SIG-M5 treated with dmso at 0.1 percent for 504 hours (cell line): ENCODE measurements around the gene SIM2.
"Not testable (repeated sequence)": the region's sequence is repeated elsewhere in the genome, so short reads cannot be mapped to it uniquely, and the experiment has no call there.

ENCODE experiments used
- DNase-seq: peaks from one replicate; lab custom pipeline; 2025; ENCODE audit not compliant: unreplicated experiment; lab: John Stamatoyannopoulos, UW

The SIM2 gene

GRCh38 chr21:36698981-36699545, at the start of gene SIM2:
Gene SIM2, plus strand, starts transcription at chr21:36699115. Its CDS starts 632 bp downstream, at chr21:36699747.
- DNase-seq, result no peak

- no peak for DNase-seq
Measured at GRCh38 chr21:36654324-36654723, 44.6 kb upstream of the SIM2 start.

GRCh38 chr21:36654796-36655325, 44.1 kb upstream of the SIM2 start:
- DNase-seq, result no peak

- peak; percentile 8 for DNase-seq
Measured at GRCh38 chr21:36656138-36656537, 42.8 kb upstream of the SIM2 start.

DNA sequence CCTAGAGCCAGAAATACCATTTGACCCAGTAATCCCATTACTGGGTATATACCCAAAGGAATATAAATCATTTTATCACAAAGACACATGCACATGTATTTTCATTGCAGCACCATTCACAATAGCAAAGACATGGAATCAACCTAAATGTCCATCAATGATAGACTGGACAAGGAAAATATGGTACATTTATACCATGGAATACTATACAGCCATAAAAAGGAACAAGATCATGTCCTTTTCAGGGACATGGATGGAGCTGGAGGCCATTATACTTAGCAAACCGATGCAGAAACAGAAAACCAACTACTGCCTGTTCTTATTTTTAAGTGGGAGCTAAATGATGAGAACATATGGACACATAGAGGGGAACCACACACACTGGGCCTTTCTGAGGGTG, 41.6 kb upstream of the SIM2 start:
- not testable (repeated sequence) for DNase-seq

GRCh38 chr21:36657999-36658398, 40.9 kb upstream of the SIM2 start:
- no peak for DNase-seq

GRCh38 chr21:36658926-36659325, 40.0 kb upstream of the SIM2 start:
- no peak for DNase-seq

DNA sequence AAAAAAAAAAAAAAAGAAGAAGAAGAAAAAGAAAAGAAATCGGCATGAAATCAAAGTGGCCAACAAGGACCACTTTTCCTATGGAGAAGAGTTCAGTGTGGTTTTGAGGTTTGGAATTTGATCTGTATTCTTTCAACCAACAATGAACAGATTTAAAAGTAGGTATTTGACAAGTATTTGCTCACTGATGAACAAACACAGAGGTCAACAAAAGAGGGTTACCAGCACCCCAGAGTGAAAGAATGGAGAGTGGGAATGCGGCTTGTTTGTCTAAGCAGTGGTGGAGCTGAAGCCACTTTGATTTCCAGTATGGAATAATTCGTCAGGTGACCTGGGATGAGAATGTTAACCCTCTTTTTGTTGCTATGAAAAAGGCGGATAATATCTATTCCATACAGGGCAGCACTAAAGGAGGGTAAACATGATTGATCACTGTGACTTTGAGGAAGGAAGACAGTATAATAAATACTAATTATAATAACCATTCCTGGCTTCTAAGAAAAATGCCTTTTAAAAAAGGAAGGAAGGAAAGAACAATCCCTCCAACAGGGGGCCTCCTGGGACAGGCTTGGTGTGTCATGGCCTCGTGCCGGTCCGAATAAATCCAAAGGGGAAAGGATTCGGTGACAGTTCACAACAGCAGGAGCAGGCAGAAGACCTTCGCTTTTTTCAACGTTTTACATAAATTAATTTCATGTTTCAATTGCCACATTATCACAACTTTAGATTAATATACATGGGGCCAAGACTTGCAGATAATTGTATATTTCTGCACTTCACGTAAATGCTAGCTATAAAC, 37.2 kb upstream of the SIM2 start:
- DNase-seq, result no peak

- no peak for DNase-seq
Measured at GRCh38 chr21:36663033-36663855, 35.7 kb upstream of the SIM2 start.

DNA sequence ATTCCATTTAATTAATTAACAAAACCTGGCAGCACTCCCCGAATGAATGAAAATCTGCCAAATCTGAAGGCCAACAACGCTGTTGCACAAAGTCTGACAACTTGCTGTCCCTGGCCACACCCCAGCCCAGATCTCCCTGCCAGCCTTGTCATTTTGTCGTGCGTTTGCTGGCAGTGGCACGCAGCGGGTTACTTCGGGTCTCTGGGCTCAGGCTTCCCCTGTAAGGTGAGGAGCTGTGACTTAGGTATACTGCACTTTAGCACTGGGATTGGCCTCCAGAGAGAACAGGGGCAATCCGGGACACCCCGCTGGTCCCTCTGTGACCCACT, 34.3 kb upstream of the SIM2 start:
- DNase-seq, result no peak

DNA sequence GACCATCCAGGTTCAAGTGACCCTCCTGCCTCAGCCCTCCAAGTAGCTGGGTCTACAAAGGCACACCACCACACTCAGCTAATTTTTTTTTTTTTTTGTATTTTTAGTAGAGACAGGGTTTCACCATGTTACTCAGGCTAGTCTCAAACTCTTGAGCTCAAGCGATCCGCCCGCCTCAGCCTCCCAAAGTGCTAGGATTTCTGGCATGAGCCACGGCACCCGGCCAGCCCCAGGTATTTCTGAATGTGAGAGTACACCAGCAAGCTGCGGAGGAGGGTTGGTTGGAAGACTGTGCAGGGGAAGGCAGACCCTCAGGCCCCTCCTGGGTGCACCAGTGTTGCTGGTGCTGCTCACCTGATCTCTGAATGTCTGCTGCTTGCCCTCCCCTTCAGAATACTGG, 33.1 kb upstream of the SIM2 start:
- DNase-seq, result no peak

DNA sequence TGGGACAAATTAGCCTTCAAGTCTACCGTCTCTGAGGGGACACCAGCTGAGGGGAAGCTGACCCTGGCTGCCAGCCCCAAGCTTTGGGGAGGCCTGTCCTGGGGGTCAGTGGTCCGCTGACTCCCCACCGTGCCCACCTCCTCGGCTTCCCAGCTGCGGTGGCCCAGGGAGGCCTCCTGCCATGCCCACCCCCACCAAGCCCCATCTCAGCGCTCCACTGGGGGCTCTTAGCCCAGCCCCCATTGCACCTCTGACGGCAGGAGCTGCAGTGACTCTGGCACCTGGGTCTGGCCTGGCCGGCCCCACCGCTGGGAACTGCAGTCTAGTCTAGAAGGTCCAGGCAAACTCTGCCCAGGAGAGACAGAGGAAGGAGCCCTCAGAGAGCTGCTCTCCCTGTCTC, 30.2 kb upstream of the SIM2 start:
- DNase-seq, result no peak

DNA sequence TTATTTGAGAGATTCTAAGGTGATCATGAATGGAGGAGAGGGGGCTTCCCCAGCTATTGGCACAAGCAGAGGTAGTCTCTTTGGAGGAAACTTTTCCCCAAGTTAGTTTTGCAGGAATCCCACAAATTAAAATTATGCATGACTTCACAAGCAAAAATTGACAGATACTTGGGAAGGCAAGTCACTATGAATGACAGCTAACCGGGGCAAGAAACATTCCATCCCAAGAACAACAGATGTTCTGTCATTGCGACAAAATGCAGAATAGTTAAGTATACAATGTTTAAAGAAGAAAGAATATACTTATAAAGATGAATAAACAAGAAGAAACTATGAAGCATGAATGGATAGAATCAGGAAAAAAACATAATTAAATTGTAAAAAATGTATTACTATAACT, 27.1 kb upstream of the SIM2 start:
- DNase-seq, result no peak

DNA sequence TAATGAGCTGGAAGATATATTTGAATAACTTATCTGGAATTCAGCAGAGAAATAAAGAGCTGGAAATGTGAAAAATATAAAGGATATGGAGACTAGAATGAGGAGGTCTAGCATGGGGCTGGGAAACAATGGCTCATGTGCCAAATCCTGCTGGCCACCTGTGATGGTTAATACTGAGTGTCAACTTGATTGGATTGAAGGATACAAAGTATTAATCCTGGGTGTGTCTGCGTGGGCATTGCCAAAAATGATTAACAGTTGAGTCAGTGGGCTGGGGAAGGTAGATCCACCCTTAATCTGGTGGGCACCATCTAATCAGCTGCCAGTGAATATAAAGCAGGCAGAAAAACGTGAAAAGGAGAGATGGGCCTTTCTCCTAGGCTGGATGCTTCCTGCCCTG, 26.6 kb upstream of the SIM2 start:
- DNase-seq, result not testable (repeated sequence)

DNA sequence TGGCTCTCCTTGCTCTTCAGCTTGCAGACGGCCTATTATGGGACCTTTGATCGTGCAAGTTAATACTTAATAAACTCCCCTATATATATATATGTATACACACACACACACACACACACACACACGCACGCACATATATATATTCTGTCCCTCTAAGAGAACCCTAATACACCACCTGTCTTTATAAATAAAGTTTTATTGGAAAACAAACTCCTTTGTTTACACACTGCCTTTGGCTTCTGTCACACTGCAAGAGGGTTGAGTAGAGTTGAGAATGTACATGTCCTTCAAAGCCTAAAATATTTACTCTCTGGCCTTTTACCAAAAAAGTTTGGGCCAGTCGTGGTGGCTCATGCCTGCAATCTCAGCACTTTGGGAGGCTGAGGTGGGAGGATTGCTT, 26.2 kb upstream of the SIM2 start:
- DNase-seq, result no peak

DNA sequence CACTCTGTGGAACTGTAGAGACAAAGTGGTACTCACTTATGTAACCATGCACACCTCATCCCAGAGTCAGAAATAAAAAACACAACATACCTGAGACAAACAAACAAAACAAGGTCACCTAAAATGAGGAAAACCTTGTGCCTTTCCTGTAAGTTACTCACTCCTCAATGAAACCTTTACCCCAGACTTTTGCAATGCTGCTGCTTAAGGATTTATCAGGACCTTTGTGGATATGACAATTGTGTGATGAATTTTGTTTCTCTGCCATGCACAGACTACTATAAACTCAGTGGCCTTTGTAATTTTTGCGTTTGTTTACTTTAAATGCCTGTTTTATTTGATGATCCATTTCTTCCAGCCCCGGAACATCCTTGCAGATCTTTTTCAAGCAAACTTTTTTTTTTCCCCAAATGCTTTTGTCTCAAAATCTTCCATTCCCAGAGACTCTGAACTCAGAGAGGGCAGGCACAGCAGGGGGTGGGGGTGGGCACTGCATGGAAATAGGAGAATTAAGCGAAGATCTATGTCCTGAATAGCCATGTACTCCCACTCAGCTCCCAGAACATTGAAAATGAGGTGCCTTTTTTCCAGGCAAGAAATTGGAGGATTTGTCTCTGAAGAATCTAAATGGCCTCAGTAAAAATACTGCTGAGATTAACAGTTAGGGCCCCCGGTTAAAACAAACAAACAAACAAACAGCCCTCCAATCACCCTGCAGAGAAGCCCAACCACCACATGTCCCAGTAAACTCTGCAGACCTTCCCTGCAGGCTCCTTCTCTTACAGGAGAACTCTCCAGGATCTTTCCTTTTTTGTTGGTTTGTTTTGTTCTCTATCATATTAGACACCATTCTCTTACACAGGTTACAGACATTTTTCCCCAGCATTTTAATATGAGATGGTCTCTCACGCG, 22.6 kb upstream of the SIM2 start:
- no peak for DNase-seq

- DNase-seq, result no peak
Measured at GRCh38 chr21:36677443-36677842, 21.5 kb upstream of the SIM2 start.

DNA sequence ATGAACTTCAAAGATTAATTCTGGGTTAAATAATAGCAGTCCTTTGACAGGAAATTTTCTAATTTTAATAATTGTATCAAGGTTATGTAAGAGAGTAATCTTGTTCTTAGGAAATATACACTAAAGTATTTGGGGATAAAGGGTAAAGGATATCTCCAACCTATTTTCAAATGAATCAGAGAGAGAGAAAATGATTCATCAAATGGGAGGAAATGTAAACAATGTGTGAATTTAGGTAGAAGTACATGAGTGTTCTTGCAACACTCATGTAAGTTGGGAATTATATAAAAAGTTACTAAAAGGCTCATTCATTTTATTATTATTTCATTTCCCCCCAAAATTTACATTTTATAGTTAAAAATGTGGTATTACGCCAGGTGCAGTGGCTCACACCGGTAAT, 20.4 kb upstream of the SIM2 start:
- no peak for DNase-seq

- DNase-seq, result no peak
Measured at GRCh38 chr21:36681117-36681631, 17.7 kb upstream of the SIM2 start.

- DNase-seq, result no peak
Measured at GRCh38 chr21:36684957-36685714, 13.8 kb upstream of the SIM2 start.
